Myocyte (in vitro differentiated cells): ENCODE results near the gene SH3PXD2A. TPM values are rescaled to one million over a fixed set of nuclear protein-coding genes. Genes with fewer than 3 reads are reported as not detected.
"Not testable (repeated sequence)": the region's sequence is repeated elsewhere in the genome, so short reads cannot be mapped to it uniquely, and the experiment has no call there.

Experiments
- DNase-seq: peaks from one replicate; pipeline ENCODE4 v3.0.0-alpha.2; 2012; ENCODE audit warnings: low read depth
- total RNA-seq: library from RNA; depleted of rRNA; stranded (reverse); fragments of >200 nt; gene quantifications from 2 replicates; pipeline ENCODE4 v1.2.3, GENCODE V29; 2014

The SH3PXD2A gene
- total RNA-seq, 1 donor from 2014 or later = 38.8 TPM

- DNase-seq = peak; percentile 81
Observed at GRCh38 chr10:103849880-103850571, 5.3 kb downstream of the SH3PXD2A start.

- no peak for DNase-seq
Observed at GRCh38 chr10:103849212-103849877, 6.0 kb downstream of the SH3PXD2A start.

- no peak for DNase-seq
Observed at GRCh38 chr10:103847909-103848468, 7.4 kb downstream of the SH3PXD2A start.

GRCh38 chr10:103847346-103847745, 8.0 kb downstream of the SH3PXD2A start:
- no peak for DNase-seq

- no peak for DNase-seq
Observed at GRCh38 chr10:103845972-103846371, 9.4 kb downstream of the SH3PXD2A start.

GRCh38 chr10:103845346-103845745, 10.0 kb downstream of the SH3PXD2A start:
- DNase-seq = not testable (repeated sequence)

- DNase-seq = peak; percentile 76
Observed at GRCh38 chr10:103843854-103844570, 11.4 kb downstream of the SH3PXD2A start.

- peak; percentile 88 for DNase-seq
Observed at GRCh38 chr10:103843045-103843444, 12.3 kb downstream of the SH3PXD2A start.

GRCh38 chr10:103842605-103843004, 12.8 kb downstream of the SH3PXD2A start:
- no peak for DNase-seq

- DNase-seq = no peak
Observed at GRCh38 chr10:103841519-103841918, 13.9 kb downstream of the SH3PXD2A start.

- DNase-seq = no peak
Observed at GRCh38 chr10:103840740-103841070, 14.7 kb downstream of the SH3PXD2A start.

GRCh38 chr10:103839872-103840739, 15.3 kb downstream of the SH3PXD2A start:
- DNase-seq = peak; percentile 95

- no peak for DNase-seq
Observed at GRCh38 chr10:103839519-103839871, 15.9 kb downstream of the SH3PXD2A start.

GRCh38 chr10:103838862-103839518, 16.4 kb downstream of the SH3PXD2A start:
- DNase-seq = no peak

- DNase-seq = no peak
Observed at GRCh38 chr10:103838070-103838395, 17.3 kb downstream of the SH3PXD2A start.

- DNase-seq = peak; percentile 45
Observed at GRCh38 chr10:103837370-103838069, 17.9 kb downstream of the SH3PXD2A start.

GRCh38 chr10:103836861-103837260, 18.5 kb downstream of the SH3PXD2A start:
- no peak for DNase-seq

GRCh38 chr10:103836273-103836672, 19.1 kb downstream of the SH3PXD2A start:
- DNase-seq = no peak

- no peak for DNase-seq
Observed at GRCh38 chr10:103835096-103836050, 20.0 kb downstream of the SH3PXD2A start.
